ENCODE data around the gene TTC23.

GRCh38 chr15:99201408-99202175, 47.8 kb downstream of the TTC23 start:
- TF ChIP-seq, protein P1, sequence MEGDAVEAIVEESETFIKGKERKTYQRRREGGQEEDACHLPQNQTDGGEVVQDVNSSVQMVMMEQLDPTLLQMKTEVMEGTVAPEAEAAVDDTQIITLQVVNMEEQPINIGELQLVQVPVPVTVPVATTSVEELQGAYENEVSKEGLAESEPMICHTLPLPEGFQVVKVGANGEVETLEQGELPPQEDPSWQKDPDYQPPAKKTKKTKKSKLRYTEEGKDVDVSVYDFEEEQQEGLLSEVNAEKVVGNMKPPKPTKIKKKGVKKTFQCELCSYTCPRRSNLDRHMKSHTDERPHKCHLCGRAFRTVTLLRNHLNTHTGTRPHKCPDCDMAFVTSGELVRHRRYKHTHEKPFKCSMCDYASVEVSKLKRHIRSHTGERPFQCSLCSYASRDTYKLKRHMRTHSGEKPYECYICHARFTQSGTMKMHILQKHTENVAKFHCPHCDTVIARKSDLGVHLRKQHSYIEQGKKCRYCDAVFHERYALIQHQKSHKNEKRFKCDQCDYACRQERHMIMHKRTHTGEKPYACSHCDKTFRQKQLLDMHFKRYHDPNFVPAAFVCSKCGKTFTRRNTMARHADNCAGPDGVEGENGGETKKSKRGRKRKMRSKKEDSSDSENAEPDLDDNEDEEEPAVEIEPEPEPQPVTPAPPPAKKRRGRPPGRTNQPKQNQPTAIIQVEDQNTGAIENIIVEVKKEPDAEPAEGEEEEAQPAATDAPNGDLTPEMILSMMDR (conservative IDR thresholded peaks at IDR 0.05; ENCODE audit: low read length) = no peak
- TF ChIP-seq EZH2phosphoT487 (IDR thresholded peaks at IDR 0.05; ENCODE audit: borderline replicate concordance, low read depth, low read length) = no peak
